Measurements from ENCODE around the gene IMMP2L. TPM values are rescaled to one million over a fixed set of nuclear protein-coding genes. Genes with fewer than 3 reads are reported as not detected.

IMMP2L gene
- total RNA-seq, 1 donor: 19.9 TPM

- Histone ChIP-seq H2AFZ (ENCODE audit: low read length) (no peak overlapping the region), H3K27ac (ENCODE audit: low read depth, low read length) (no peak overlapping the region), H4K20me1 (ENCODE audit: insufficient read depth, low read length) (no peaks in the 10 kb centered on the region), H3K4me3 (ENCODE audit: insufficient read depth, low read length) (no peak overlapping the region), H3K79me2 (ENCODE audit: insufficient read depth, low read length) (no peaks in the 10 kb centered on the region), H3K9me3 (ENCODE audit: low read depth, low read length) (no peaks in the 10 kb centered on the region), H3K4me1 (ENCODE audit: insufficient read depth, low read length) (no peaks in the 10 kb centered on the region), H3K36me3 (ENCODE audit: insufficient read depth, low read length) (no peaks in the 10 kb centered on the region), H3K4me2 (ENCODE audit: insufficient read depth, low read length) (no peak overlapping the region), H3K27me3 (ENCODE audit: insufficient read depth, low read length) (no peaks in the 10 kb centered on the region)
- DNase-seq (ENCODE audit: insufficient read length, low spot score, missing footprints): no peak
- TF ChIP-seq, protein P1, sequence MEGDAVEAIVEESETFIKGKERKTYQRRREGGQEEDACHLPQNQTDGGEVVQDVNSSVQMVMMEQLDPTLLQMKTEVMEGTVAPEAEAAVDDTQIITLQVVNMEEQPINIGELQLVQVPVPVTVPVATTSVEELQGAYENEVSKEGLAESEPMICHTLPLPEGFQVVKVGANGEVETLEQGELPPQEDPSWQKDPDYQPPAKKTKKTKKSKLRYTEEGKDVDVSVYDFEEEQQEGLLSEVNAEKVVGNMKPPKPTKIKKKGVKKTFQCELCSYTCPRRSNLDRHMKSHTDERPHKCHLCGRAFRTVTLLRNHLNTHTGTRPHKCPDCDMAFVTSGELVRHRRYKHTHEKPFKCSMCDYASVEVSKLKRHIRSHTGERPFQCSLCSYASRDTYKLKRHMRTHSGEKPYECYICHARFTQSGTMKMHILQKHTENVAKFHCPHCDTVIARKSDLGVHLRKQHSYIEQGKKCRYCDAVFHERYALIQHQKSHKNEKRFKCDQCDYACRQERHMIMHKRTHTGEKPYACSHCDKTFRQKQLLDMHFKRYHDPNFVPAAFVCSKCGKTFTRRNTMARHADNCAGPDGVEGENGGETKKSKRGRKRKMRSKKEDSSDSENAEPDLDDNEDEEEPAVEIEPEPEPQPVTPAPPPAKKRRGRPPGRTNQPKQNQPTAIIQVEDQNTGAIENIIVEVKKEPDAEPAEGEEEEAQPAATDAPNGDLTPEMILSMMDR (IDR thresholded peaks at IDR 0.05; ENCODE audit: extremely low read depth, low read depth, low read length): no peak
Measured at GRCh38 chr7:111172564-111173257, 389.6 kb downstream of the IMMP2L start.

- Histone ChIP-seq H3K79me2 (ENCODE audit: insufficient read depth, low read length) (no peaks in the 10 kb centered on the region), H3K4me3 (ENCODE audit: insufficient read depth, low read length) (no peak overlapping the region), H3K27ac (ENCODE audit: low read depth, low read length) (no peak overlapping the region), H4K20me1 (ENCODE audit: insufficient read depth, low read length) (no peaks in the 10 kb centered on the region), H3K9me3 (ENCODE audit: low read depth, low read length) (no peaks in the 10 kb centered on the region), H3K4me1 (ENCODE audit: insufficient read depth, low read length) (no peaks in the 10 kb centered on the region), H2AFZ (ENCODE audit: low read length) (no peak overlapping the region), H3K27me3 (ENCODE audit: insufficient read depth, low read length) (no peaks in the 10 kb centered on the region), H3K4me2 (ENCODE audit: insufficient read depth, low read length) (no peak overlapping the region), H3K36me3 (ENCODE audit: insufficient read depth, low read length) (no peaks in the 10 kb centered on the region)
- TF ChIP-seq, protein P1 (IDR thresholded peaks at IDR 0.05; ENCODE audit: extremely low read depth, low read depth, low read length): no peak
- DNase-seq (ENCODE audit: insufficient read length, low spot score, missing footprints): no peak
Measured at GRCh38 chr7:111168182-111168581, 394.1 kb downstream of the IMMP2L start.

DNA sequence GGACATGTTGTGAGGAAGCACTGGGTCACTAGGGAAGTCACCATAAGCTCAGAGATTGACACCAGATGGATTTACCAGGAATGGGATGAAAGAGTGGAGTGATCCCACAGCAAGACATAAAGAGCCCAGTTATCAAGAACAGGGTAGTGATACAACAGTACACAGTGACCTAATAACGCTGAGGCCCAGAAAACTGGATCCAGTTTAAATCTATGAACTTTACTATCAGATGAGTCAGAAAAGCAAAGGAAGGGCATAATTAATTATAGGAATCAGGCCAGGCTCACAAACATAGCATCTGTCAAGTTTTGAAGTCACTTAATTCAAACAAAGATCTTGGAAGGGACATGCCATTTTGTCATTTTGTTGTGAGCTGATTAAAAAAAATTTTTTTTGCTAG is 397.9 kb downstream of the IMMP2L start:
- H3K4me2 ChIP-seq (ENCODE audit: insufficient read depth, low read length): no peak overlapping the region
- TF ChIP-seq, protein P1 (IDR thresholded peaks at IDR 0.05; ENCODE audit: extremely low read depth, low read depth, low read length): no peak
- no peaks in the 10 kb centered on the region for H3K79me2 ChIP-seq (ENCODE audit: insufficient read depth, low read length)
- no peaks in the 10 kb centered on the region for H3K36me3 ChIP-seq (ENCODE audit: insufficient read depth, low read length)
- H3K4me3 ChIP-seq (ENCODE audit: insufficient read depth, low read length): no peak overlapping the region
- DNase-seq (ENCODE audit: insufficient read length, low spot score, missing footprints): no peak
- H3K9me3 ChIP-seq (ENCODE audit: low read depth, low read length): no peaks in the 10 kb centered on the region
- H4K20me1 ChIP-seq (ENCODE audit: insufficient read depth, low read length): no peaks in the 10 kb centered on the region
- peaks cover 12% of the 10 kb centered on the region for H3K4me1 ChIP-seq (ENCODE audit: insufficient read depth, low read length)
- no peak overlapping the region for H2AFZ ChIP-seq (ENCODE audit: low read length)
- no peak overlapping the region for H3K27ac ChIP-seq (ENCODE audit: low read depth, low read length)
- no peaks in the 10 kb centered on the region for H3K27me3 ChIP-seq (ENCODE audit: insufficient read depth, low read length)

- no peaks in the 10 kb centered on the region for H3K9me3 ChIP-seq (ENCODE audit: low read depth, low read length)
- no peaks in the 10 kb centered on the region for H3K27me3 ChIP-seq (ENCODE audit: insufficient read depth, low read length)
- H3K79me2 ChIP-seq (ENCODE audit: insufficient read depth, low read length): no peaks in the 10 kb centered on the region
- no peaks in the 10 kb centered on the region for H4K20me1 ChIP-seq (ENCODE audit: insufficient read depth, low read length)
- H3K4me2 ChIP-seq (ENCODE audit: insufficient read depth, low read length): no peak overlapping the region
- H3K27ac ChIP-seq (ENCODE audit: low read depth, low read length): no peak overlapping the region
- TF ChIP-seq, protein P1 (IDR thresholded peaks at IDR 0.05; ENCODE audit: extremely low read depth, low read depth, low read length): no peak
- no peak overlapping the region for H3K4me3 ChIP-seq (ENCODE audit: insufficient read depth, low read length)
- H2AFZ ChIP-seq (ENCODE audit: low read length): no peak overlapping the region
- H3K36me3 ChIP-seq (ENCODE audit: insufficient read depth, low read length): no peaks in the 10 kb centered on the region
- H3K4me1 ChIP-seq (ENCODE audit: insufficient read depth, low read length): peaks cover 12% of the 10 kb centered on the region
- DNase-seq (ENCODE audit: insufficient read length, low spot score, missing footprints): no peak
Measured at GRCh38 chr7:111162692-111163091, 399.6 kb downstream of the IMMP2L start.

Data from osteoblast (primary cell).